Stimulated activated CD4-positive, alpha-beta T cell treated with anti-CD3 and anti-CD28 coated beads, Interleukin-12 subunit alpha, Interleukin-12 subunit beta, amount 100 ng/mL, for 4 hours (primary cell): ENCODE data around the gene DRC1.
A peak's percentile ranks its signal among the peaks of the same experiment; 100 is the strongest.
"Not testable (repeated sequence)": the region's sequence is repeated elsewhere in the genome, so short reads cannot be mapped to it uniquely, and the experiment has no call there.

ENCODE experiments used
- DNase-seq: peaks from one replicate; pipeline ENCODE4 v3.0.0-alpha.2; 2020

The DRC1 gene

GRCh38 chr2:26465266-26465925 lies 63.7 kb downstream of the DRC1 start:
- DNase-seq: no peak

GRCh38 chr2:26465981-26466471 lies 64.3 kb downstream of the DRC1 start:
- no peak for DNase-seq

GRCh38 chr2:26466662-26467310 lies 65.1 kb downstream of the DRC1 start:
- DNase-seq: no peak

GRCh38 chr2:26468544-26468943 lies 66.8 kb downstream of the DRC1 start:
- DNase-seq: not testable (repeated sequence)

- peak; percentile 55 for DNase-seq
Observed at GRCh38 chr2:26469092-26469710, 67.5 kb downstream of the DRC1 start.

GRCh38 chr2:26469955-26470354 lies 68.2 kb downstream of the DRC1 start:
- DNase-seq: no peak

GRCh38 chr2:26470601-26471260 lies 69.0 kb downstream of the DRC1 start:
- no peak for DNase-seq

- DNase-seq: no peak
Observed at GRCh38 chr2:26471289-26471688, 69.6 kb downstream of the DRC1 start.

- DNase-seq: no peak
Observed at GRCh38 chr2:26471766-26472706, 70.3 kb downstream of the DRC1 start.

GRCh38 chr2:26472821-26473655 lies 71.3 kb downstream of the DRC1 start:
- DNase-seq: no peak

GRCh38 chr2:26473796-26474195 lies 72.1 kb downstream of the DRC1 start:
- DNase-seq: no peak

GRCh38 chr2:26474261-26474785 lies 72.6 kb downstream of the DRC1 start:
- DNase-seq: no peak

GRCh38 chr2:26475037-26475436 lies 73.3 kb downstream of the DRC1 start:
- DNase-seq: no peak

GRCh38 chr2:26475832-26476501 lies 74.2 kb downstream of the DRC1 start:
- no peak for DNase-seq

GRCh38 chr2:26477126-26477910 lies 75.6 kb downstream of the DRC1 start:
- DNase-seq: no peak

- no peak for DNase-seq
Observed at GRCh38 chr2:26477911-26478253, 76.2 kb downstream of the DRC1 start, which contains the start of gene OTOF. OTOF (minus strand) TSS chr2:26478124.

GRCh38 chr2:26478366-26478765 lies 76.6 kb downstream of the DRC1 start:
- DNase-seq: no peak

GRCh38 chr2:26479131-26479788 lies 77.5 kb downstream of the DRC1 start:
- no peak for DNase-seq
